Liver (tissue), 3 donors: ENCODE measurements around the gene CSTPP1.

ENCODE experiments used
- ATF3 ChIP-seq: IDR thresholded peaks from 2 replicates; pipeline ENCODE4 v1.6.1; 2016; ENCODE audit warnings: antibody characterized with exemption
- CTCF ChIP-seq: fragments of 150-350 bp; IDR thresholded peaks from 2 replicates; pipeline ENCODE4 v1.5.1; 2017; ENCODE audit warnings: improper control_type of control experiment, low read depth, low read length; ENCODE audit not compliant: missing input control
- FOXA1 ChIP-seq: IDR thresholded peaks from 2 replicates; pipeline ENCODE4 v1.6.1; 2016; ENCODE audit warnings: antibody characterized with exemption
- JUND ChIP-seq, 2 donors: IDR thresholded peaks; 2 replicates each; pipeline ENCODE4 v1.6.1; 2016; ENCODE audit warnings: antibody characterized with exemption in 2 of 2
- MAX ChIP-seq: IDR thresholded peaks from 2 replicates; pipeline ENCODE4 v1.6.1; 2016; ENCODE audit warnings: antibody characterized with exemption
- RAD21 ChIP-seq, 2 donors: IDR thresholded peaks; 2 replicates each; pipeline ENCODE4 v1.6.1; 2016; ENCODE audit warnings: antibody characterized with exemption in 2 of 2, mild to moderate bottlenecking in 2 of 2
- REST ChIP-seq: IDR thresholded peaks from 2 replicates; pipeline ENCODE4 v1.6.1; 2016; ENCODE audit warnings: antibody characterized with exemption, mild to moderate bottlenecking
- RXRA ChIP-seq, 2 donors: IDR thresholded peaks; 2 replicates each; pipeline ENCODE4 v1.6.1; 2017 to 2018; ENCODE audit warnings: antibody characterized with exemption in 2 of 2, mild to moderate bottlenecking in 1 of 2
- SP1 ChIP-seq: IDR thresholded peaks from 2 replicates; pipeline ENCODE4 v1.6.1; 2018; ENCODE audit warnings: antibody characterized with exemption, mild to moderate bottlenecking
- TAF1 ChIP-seq: conservative IDR thresholded peaks from 2 replicates; pipeline ENCODE4 v1.6.1; 2016; ENCODE audit warnings: antibody characterized with exemption, mild to moderate bottlenecking
- YY1 ChIP-seq: IDR thresholded peaks from 2 replicates; pipeline ENCODE4 v1.6.1; 2016; ENCODE audit warnings: antibody characterized with exemption, mild to moderate bottlenecking
- ZBTB33 ChIP-seq: IDR thresholded peaks from 2 replicates; pipeline ENCODE4 v1.6.1; 2016; ENCODE audit warnings: antibody characterized with exemption
- donor health status: healthy.
- donor health status: healthy.

- TF ChIP-seq CTCF (no peak), JUND (IDR thresholded peaks at IDR 0.05) (no peak), MAX (no peak), ATF3 (no peak), REST (no peak), YY1 (no peak), RAD21 (IDR thresholded peaks at IDR 0.05) (no peak), SP1 (no peak), RXRA (IDR thresholded peaks at IDR 0.05) (no peak), TAF1 (no peak), ZBTB33 (no peak), FOXA1 (no peak)
Measured at GRCh38 chr11:46905806-46906205, 30.8 kb upstream of the CSTPP1 start.
